ENCODE measurements around the gene PPARA.

GRCh38 chr22:46107753-46108563, 42.4 kb upstream of the PPARA start:
- TF ChIP-seq CTCF (conservative IDR thresholded peaks at IDR 0.05; ENCODE audit: low read depth in 2 of 2) (no peak), REST (IDR thresholded peaks at IDR 0.05; ENCODE audit: unreplicated experiment) (no peak), EZH2 (IDR thresholded peaks at IDR 0.05; ENCODE audit: low read depth, unreplicated experiment) (no peak), EZH2phosphoT487 (IDR thresholded peaks at IDR 0.05; ENCODE audit: unreplicated experiment) (no peak), CREB1 (CRISPR knock-in tag; IDR thresholded peaks at IDR 0.05; ENCODE audit: low read depth) (no peak), ETS1 (IDR thresholded peaks at IDR 0.05) (no peak), JUNB (IDR thresholded peaks at IDR 0.05; ENCODE audit: unreplicated experiment) (no peak)

All from GM23338 (cell line).